Ecto neural progenitor cell (in vitro differentiated cells): ENCODE data around the gene VBP1.
A peak's percentile ranks its signal among the peaks of the same experiment; 100 is the strongest.
"Not testable (repeated sequence)": the region's sequence is repeated elsewhere in the genome, so short reads cannot be mapped to it uniquely, and the experiment has no call there.

ENCODE experiments used
- DNase-seq: peaks from one replicate; pipeline ENCODE4 v3.0.0-alpha.2; 2018; ENCODE audit warnings: low spot score

The VBP1 gene, protein sequence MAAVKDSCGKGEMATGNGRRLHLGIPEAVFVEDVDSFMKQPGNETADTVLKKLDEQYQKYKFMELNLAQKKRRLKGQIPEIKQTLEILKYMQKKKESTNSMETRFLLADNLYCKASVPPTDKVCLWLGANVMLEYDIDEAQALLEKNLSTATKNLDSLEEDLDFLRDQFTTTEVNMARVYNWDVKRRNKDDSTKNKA

DNA sequence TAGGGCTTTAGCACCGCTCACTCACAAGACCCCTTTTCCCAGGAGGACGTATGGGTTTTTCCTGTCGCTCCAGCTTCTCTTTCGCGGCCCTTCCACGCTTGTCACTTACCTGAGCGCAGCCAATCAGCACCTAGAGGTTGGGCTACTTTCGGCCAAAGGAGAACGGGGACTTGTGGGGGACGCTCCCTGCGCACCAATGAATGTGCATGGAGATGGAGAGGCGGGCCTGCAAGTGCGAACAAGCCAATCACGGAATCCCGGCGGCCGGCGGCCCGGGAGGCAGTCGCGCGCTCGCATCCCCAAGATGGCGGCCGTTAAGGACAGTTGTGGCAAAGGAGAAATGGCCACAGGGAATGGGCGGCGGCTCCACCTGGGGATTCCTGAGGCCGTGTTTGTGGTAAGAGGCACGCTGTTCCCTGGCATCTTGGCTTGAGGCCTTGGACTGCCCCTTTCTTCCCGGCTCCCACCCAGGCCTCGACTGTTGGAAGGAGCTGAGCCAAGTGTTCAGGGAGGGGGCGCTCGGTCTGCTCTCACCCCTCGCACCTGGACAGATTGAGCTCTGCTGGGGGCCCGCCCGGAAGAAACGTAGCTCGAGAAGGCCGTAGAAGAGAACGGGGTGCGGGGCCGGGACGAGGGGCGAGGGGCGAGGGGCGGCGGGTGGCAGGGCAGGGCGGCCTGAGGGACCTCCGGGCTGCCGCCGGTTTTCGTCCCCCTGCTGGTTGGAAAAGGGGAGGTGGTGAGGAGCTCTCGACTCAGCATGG, at the start of gene VBP1:
TSS of gene VBP1 (plus strand) at position 282 of the 761 bp plus-strand sequence. CDS start at position 305, 23 bp downstream.
- DNase-seq: peak; percentile 89

DNA sequence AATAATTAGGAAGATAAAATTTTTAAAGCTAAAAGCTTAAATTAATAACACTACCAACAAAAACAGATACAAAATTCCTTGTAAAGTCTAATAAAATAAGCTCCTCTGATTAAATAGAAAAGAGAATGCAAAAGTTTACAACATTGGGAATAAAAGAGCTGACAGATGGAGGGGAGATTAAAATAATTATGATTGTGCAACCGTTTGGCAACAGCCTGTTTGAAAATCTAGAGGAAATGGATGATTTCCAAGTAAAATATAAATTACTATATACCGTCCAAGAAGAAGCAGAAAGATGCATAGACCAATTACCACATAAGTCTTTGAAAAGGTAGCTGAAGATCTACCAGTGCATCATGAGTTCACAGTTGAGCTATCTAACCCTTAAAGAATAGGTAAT, 46.4 kb upstream of the VBP1 start:
- no peak for DNase-seq

DNA sequence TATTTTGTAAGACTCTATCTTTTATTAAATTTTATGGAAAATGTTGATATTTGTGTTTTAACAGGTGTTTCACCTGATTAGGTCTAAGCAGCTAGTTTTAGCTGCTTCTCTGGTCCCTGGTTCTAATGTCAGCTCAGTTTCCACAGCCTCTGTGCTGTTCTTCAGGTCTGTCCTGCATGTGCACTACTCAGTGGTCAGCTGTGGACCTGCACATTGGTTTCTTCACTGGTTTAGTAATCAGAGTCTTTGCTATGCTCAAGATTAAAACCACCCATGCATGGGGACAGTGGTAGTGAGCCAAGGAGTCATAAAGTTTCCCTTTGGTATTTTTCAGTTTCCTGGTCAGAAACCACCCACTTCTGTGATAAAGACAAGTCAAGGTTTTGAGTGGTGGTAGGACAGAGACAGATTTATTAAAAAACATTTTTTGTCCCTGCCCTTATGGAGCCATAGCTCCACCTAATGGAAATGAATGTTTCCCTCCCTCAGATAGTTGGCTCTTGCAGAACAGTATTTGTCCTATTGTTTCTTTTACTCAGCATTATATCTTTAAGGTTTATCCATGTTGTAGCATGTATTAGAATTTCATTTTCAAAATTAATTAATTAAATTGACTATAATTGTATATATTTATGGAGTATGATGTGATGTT, 36.8 kb upstream of the VBP1 start:
- no peak for DNase-seq

DNA sequence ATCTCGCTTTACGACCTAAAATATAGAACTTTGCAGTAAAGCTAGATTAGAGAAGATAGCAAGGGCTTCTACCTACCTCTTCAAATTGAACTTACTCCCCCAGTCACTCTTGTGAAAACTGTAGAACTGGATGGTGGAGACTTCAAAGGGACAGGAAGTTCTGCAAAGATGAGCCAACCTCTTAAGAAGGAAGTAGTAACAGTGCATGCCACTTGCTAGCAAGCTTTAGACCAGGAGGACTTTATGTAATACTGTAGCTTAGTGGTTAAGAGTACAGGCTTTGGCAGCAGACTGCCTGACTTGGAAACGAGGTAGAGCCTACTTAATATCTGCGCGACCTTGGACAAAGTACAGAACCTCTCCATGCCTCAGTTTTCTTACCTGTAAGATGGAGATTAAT, 27.5 kb upstream of the VBP1 start:
- no peak for DNase-seq

DNA sequence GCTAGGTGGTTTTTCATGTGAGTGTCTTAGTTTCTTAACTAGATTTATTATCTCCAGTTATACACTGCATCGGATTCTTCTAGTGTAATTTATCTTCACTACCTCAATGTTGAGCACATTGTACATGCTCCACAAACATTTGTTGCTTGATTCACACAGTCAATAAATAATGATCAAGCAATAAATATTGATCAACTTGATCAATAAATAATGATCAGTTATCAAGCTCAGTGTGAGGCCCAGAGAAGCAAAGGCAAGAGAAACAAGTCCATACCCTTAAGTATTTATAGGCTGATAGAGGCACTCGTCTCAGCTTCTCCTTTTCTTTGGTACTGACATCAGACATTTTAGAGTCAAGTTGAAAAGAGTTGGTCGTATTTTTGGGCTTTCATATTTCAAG, 5.1 kb upstream of the VBP1 start:
- DNase-seq: no peak

- DNase-seq: no peak
Measured at GRCh38 chrX:155213731-155214130, 2.5 kb upstream of the VBP1 start.

GRCh38 chrX:155215443-155216178, 649 bp upstream of the VBP1 start:
- DNase-seq: no peak

GRCh38 chrX:155216940-155217440, 730 bp downstream of the VBP1 start:
- DNase-seq: no peak

DNA sequence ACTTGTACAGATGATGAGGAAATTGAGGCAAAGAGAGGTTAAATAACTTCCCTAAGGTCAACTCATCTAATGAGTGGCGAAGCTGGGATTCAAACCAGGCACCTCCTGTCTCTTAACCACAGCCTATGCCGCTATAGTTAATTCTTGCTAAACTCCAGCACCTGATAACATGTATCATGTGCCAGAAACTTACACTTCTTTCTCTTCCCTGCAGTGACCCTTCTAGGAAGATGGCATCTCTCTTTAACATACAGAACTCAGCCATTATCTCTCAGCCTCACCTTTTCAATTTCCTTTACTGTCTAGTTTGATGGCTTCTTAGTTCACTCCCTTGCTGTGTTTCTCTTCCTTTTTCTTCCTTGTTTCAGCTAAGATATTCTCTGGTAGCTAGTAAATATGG, 2.5 kb downstream of the VBP1 start:
- no peak for DNase-seq

DNA sequence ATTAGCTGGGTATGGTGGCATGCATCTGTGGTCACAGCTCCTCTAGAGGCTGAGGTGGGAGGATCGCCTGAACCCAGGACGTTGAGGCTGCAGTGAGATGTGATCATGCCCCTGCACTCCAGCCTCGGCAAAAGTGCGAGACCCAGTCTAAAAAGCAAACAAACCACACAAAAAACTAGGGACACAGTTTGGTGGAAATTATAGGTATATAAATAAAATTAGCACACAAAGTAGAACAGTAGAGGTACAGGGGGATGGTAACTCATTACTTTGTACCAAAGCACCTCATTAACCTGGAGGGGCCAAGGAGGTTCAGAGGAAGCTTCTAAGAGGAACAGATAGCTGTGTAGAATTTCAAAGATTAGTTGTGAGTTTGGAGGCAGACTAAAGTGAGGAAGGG, 5.1 kb downstream of the VBP1 start:
- no peak for DNase-seq

- not testable (repeated sequence) for DNase-seq
Measured at GRCh38 chrX:155223746-155224145, 7.5 kb downstream of the VBP1 start.

DNA sequence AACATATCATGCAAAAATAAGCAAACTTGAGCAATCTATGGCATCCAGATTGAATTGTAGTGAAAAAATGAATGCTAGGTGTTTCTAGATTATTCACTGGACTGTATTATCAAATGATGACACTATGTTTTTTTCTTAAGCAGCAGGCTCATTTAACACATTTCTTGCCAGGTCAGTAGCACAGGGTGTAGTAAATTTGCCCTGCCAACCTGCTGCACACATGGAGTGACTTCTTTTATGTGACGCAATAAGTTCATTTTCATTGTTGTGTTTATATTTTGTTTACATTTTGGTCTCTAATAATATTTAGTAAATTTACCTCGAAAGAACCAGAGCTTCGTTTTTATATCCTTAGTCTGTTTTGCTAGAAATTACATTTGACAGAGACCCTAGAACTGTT, 9.5 kb downstream of the VBP1 start:
- no peak for DNase-seq

DNA sequence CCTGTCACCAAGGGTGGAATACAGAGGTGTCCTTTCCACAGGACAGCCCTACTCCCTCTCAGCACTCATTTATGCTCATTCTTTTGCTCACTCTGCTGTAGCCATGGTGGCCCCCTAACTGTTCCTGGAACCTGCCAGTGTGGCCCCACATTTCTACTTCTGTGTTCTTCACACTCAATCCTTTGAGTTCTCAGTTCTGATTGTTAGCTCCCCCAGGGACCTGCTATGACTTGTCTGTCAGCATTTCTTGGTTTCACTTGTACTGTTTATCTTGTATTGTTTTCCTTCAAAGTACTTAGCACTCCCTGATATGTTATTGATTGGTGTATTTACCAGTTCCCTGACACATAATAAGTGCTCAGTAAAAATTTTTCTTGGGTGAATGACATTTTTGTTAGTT, 14.9 kb downstream of the VBP1 start:
- DNase-seq: no peak

DNA sequence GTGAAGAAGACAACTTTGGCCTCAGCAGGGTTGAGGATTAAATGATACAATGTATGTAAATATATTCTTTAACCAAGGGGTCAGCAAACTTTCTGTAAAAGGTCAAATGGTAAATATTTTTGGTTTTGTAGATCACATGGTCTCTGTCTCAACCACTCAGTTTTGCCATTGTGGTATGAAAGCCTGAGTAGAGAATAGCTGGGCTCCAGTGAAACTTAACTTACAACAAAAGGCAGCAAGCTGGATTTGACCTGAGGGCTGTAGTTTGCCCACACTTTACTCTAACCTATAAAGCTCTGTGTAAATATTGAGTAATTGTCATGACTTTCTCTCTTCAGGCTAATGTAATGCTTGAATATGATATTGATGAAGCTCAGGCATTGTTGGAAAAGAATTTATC, 19.6 kb downstream of the VBP1 start:
- no peak for DNase-seq

GRCh38 chrX:155237719-155238118, 21.5 kb downstream of the VBP1 start:
- DNase-seq: no peak

- DNase-seq: no peak
Measured at GRCh38 chrX:155242300-155242699, 26.0 kb downstream of the VBP1 start.

GRCh38 chrX:155246748-155247147, 30.5 kb downstream of the VBP1 start:
- DNase-seq: no peak

DNA sequence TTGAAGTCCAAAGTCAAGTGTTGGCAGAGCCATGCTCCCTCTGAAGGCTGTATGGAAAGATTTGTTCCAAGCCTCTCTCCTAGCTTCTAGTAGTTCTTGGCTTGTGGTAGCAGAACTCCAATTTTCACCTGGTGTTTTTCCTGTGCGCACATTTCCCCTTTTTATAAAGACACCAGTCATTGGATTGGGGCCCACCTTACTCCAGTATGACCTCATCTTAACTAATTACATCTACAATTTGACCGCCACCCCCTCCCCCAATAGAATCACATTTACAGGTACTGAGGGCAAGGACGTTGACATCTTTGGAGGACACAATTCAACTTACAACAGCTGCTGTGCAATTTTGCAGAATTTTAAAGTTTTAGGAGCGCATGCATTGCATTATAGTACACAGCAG, 31.2 kb downstream of the VBP1 start:
- no peak for DNase-seq

- DNase-seq: no peak
Measured at GRCh38 chrX:155251391-155251790, 35.1 kb downstream of the VBP1 start.

GRCh38 chrX:155259752-155260151, 43.5 kb downstream of the VBP1 start:
- DNase-seq: no peak

GRCh38 chrX:155262970-155263754, 46.9 kb downstream of the VBP1 start:
- DNase-seq: no peak
